Measurements from ENCODE around the gene WDR73.

The WDR73 gene

DNA sequence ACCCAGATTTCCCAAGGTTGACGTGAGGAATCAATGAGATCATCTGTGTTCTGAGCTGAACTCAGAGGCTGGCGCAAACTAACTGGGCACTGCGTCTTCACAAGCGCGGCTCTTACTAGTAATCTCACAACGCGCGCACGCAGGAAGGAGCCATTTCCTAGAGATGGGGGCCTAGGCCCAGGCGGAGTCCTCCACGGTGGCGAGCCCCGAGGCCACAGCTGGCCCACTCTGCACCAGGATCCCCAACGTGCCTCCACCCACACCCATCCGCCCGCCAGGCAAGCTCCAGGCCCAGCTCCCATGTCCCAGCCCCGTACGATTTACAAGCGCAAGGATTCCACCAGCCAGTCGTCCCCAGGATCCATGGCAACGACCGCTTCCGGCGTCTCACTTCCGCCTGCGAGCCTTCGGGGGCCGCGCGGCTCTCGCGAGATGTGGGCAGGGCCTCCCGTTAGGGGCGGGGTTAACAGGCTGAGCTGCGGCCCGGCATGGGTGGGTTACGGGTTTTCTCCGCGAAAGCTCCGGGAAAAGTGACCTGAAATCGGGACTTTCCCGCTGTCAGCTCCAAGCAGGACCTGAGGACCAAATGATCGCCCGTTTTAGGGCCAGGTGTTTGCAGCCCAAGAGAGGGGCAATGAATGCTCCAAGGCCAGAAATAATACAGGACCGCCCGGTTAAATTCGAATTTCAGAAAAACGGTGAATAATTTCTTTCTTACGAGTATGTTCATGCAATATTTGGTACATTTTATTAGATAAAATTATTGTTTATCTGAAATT, at the start of gene WDR73:
Gene WDR73 (minus strand): TSS at position 374 of the 779 bp plus-strand sequence. CDS start 9 bp downstream, at position 365.
- H3K4me3 ChIP-seq (ENCODE audit: low read length), result peak within 1 kb of the TSS; percentile 99
- DNase-seq (ENCODE audit: low read depth), result peak; percentile 91
- TF ChIP-seq, protein P1, sequence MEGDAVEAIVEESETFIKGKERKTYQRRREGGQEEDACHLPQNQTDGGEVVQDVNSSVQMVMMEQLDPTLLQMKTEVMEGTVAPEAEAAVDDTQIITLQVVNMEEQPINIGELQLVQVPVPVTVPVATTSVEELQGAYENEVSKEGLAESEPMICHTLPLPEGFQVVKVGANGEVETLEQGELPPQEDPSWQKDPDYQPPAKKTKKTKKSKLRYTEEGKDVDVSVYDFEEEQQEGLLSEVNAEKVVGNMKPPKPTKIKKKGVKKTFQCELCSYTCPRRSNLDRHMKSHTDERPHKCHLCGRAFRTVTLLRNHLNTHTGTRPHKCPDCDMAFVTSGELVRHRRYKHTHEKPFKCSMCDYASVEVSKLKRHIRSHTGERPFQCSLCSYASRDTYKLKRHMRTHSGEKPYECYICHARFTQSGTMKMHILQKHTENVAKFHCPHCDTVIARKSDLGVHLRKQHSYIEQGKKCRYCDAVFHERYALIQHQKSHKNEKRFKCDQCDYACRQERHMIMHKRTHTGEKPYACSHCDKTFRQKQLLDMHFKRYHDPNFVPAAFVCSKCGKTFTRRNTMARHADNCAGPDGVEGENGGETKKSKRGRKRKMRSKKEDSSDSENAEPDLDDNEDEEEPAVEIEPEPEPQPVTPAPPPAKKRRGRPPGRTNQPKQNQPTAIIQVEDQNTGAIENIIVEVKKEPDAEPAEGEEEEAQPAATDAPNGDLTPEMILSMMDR (conservative IDR thresholded peaks at IDR 0.05; ENCODE audit: low read length), result no peak

DNA sequence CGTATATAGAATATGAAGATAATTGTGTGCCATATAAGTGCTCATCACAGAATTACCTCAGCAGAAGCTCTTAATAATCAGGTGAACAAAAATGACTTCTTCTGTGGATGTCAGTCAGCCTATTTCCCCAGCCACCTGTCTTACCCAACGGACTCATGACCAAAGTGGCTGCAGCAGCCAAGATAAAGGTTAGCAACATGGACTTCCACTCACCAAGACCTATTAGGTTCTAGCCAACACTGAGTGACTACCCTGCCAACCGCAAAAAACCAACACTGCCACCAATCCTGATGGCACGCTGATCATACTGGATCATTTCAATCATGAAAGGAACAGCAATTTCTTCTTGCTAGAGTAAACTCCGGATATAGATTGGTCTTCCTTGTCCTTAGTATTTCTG, 49.7 kb upstream of the WDR73 start:
- no peak for DNase-seq (ENCODE audit: low read depth)
- TF ChIP-seq, protein P1 (conservative IDR thresholded peaks at IDR 0.05; ENCODE audit: low read length), result no peak

DNA sequence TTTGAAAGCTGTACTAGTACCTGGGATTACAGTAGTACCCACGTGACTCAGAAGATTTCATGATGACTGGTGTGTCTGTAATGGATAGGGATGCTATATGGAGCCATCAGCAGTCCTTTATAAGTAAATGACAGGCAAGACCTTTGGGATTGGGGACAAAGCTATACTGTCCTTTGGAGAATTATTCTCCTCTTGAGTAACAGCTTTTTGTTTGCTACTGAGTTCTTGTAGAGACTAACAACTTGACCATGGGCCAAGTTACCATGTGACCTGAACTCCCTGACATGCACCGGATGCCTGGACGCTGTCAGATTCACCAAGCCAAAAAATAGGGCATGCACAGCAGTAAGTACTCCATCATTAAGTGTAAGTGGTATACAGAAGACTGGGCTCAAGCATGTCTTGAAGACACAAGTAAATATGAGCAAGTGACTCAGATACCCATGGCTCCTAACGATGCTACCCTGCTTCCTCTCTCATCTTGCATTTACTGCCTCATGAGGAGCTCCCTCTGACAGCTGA, 48.9 kb upstream of the WDR73 start:
- H3K4me3 ChIP-seq (ENCODE audit: low read length), result no peak overlapping the region
- TF ChIP-seq, protein P1 (conservative IDR thresholded peaks at IDR 0.05; ENCODE audit: low read length), result no peak
- peak; percentile 65 for DNase-seq (ENCODE audit: low read depth)

More for the DNA sequence above, 49.7 kb upstream of the WDR73 start:
- H3K4me3 ChIP-seq (ENCODE audit: low read length), result no peak overlapping the region

DNA sequence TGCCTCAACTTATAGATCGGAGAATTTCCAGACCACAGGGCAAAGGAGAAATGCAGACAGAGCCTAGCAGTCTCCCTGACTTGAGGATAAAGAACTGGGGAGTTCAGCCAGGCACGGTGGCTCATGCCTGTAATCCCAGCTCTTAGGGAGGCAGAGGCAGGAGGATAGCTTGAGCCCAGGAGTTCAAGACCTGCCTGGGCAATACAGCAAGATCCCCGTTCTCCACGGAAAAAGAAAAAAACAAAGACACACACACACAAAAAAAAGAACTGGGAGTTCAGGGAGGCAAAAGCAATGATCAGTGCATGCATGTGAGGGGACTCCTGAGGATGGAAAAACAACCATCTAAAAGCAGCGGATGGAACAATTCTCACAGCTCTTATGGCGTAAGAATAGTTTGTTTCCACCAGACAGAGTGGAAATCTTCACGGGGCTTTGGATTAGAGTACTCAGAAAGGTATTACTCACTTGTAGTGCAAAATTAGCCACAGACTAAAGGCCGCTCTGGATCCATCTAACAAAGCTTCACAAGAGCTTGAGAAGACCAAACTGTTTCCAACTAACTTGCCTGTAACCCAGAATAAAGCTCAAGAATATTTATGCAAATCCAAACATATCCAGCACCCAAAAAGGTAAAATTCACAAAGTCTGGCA, 45.6 kb upstream of the WDR73 start:
- no peak for DNase-seq (ENCODE audit: low read depth)
- no peak overlapping the region for H3K4me3 ChIP-seq (ENCODE audit: low read length)
- TF ChIP-seq, protein P1 (conservative IDR thresholded peaks at IDR 0.05; ENCODE audit: low read length), result no peak

DNA sequence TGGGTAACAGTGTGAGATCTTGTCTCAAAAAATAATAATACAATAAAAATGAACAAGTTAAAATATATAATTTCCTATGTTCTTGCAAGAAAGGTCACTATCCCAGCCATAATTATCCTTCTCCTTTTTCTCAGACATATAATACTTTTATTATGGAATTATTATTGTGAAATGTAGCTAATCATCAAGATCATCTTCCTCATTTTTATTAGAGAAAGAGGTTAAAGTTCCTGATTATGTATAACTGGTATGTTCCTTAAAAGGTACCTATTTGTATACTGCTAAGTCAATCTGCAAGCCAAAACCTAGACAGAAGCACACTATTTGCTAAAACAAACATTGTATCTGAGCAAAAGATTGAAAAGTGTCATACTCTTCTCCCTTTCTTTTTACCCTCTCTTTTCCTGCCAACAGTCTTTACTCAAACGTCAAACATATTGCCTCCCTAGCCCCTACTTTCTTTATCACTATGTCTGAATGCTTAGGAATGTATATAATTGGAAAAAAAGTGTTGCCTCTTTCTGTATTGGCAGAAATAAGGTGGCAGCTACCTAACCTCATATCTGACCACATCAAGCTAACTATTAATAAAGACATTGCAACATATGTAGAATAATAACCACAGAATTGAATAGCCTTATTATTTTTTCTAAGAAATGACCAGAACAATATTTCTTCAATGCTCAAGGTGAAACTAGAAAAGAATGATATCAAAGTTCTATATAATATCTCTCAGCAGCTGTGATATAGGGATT, 43.3 kb upstream of the WDR73 start:
- no peak overlapping the region for H3K4me3 ChIP-seq (ENCODE audit: low read length)
- no peak for DNase-seq (ENCODE audit: low read depth)
- TF ChIP-seq, protein P1 (conservative IDR thresholded peaks at IDR 0.05; ENCODE audit: low read length), result no peak

DNA sequence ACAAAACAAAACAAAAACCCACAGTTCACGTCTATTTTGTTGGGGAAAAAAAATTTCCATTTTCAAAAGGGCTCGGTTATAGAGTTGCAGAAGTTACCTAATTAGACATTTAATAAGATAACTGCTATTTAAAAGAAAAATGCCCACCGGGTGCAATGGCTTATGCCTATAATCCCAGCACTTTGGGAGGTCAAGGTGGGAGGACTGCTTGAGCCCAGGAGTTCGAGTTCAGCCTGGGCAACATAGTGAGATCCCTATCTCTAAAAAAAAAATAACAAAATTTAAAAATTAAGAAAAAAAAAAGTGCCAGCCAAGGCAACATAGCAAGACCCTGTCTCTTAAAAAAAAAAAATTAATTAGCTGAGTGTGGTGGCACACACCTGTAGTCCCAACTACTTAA, 42.7 kb upstream of the WDR73 start:
- no peak for DNase-seq (ENCODE audit: low read depth)
- TF ChIP-seq, protein P1 (conservative IDR thresholded peaks at IDR 0.05; ENCODE audit: low read length), result no peak
- no peak overlapping the region for H3K4me3 ChIP-seq (ENCODE audit: low read length)

Data from AG10803 (cell line).